HG03442 (cell line): Measurements from ENCODE around the gene CMYA5.
"Not testable (repeated sequence)": the region's sequence is repeated elsewhere in the genome, so short reads cannot be mapped to it uniquely, and the experiment has no call there.

ENCODE experiments used
- ATAC-seq: cut with Tn5 transposase; IDR thresholded peaks from one replicate; pipeline ENCODE4 v1.9.1; 2021; ENCODE audit warnings: mild to moderate bottlenecking, moderate library complexity; ENCODE audit not compliant: unreplicated experiment

CMYA5 gene

GRCh38 chr5:79702606-79703380 lies 13.2 kb downstream of the CMYA5 start:
- no peak for ATAC-seq

GRCh38 chr5:79703381-79703645 lies 13.7 kb downstream of the CMYA5 start:
- no peak for ATAC-seq

GRCh38 chr5:79704553-79704952 lies 14.9 kb downstream of the CMYA5 start:
- ATAC-seq = no peak

GRCh38 chr5:79705632-79706031 lies 16.0 kb downstream of the CMYA5 start:
- no peak for ATAC-seq

- ATAC-seq = not testable (repeated sequence)
Observed at GRCh38 chr5:79706317-79706716, 16.7 kb downstream of the CMYA5 start.

GRCh38 chr5:79707535-79707934 lies 17.9 kb downstream of the CMYA5 start:
- no peak for ATAC-seq

- ATAC-seq = no peak
Observed at GRCh38 chr5:79712741-79713140, 23.1 kb downstream of the CMYA5 start.

GRCh38 chr5:79713727-79714126 lies 24.1 kb downstream of the CMYA5 start:
- ATAC-seq = no peak

GRCh38 chr5:79716839-79717238 lies 27.2 kb downstream of the CMYA5 start:
- ATAC-seq = no peak

GRCh38 chr5:79720096-79720495 lies 30.5 kb downstream of the CMYA5 start:
- ATAC-seq = no peak

- no peak for ATAC-seq
Observed at GRCh38 chr5:79727451-79728355, 38.1 kb downstream of the CMYA5 start.

- ATAC-seq = no peak
Observed at GRCh38 chr5:79728396-79728795, 38.8 kb downstream of the CMYA5 start.

- no peak for ATAC-seq
Observed at GRCh38 chr5:79729679-79730078, 40.0 kb downstream of the CMYA5 start.

GRCh38 chr5:79730564-79730963 lies 40.9 kb downstream of the CMYA5 start:
- no peak for ATAC-seq

- ATAC-seq = no peak
Observed at GRCh38 chr5:79731775-79732174, 42.1 kb downstream of the CMYA5 start.

GRCh38 chr5:79736528-79737514 lies 47.2 kb downstream of the CMYA5 start:
- ATAC-seq = no peak

- no peak for ATAC-seq
Observed at GRCh38 chr5:79738349-79738748, 48.7 kb downstream of the CMYA5 start.

- no peak for ATAC-seq
Observed at GRCh38 chr5:79742549-79743136, 53.0 kb downstream of the CMYA5 start.

- no peak for ATAC-seq
Observed at GRCh38 chr5:79743846-79744605, 54.4 kb downstream of the CMYA5 start.

GRCh38 chr5:79745255-79745654 lies 55.6 kb downstream of the CMYA5 start:
- no peak for ATAC-seq
